T-helper 1 cell treated with Interleukin-12 subunit alpha and Interleukin-12 subunit beta and Interleukin-4 antibody, amounts not matched to agents 30 μg/mL and 1 μg/mL, for 36 hours (primary cell): ENCODE data around the gene CDH5.
"Not testable (repeated sequence)": the region's sequence is repeated elsewhere in the genome, so short reads cannot be mapped to it uniquely, and the experiment has no call there.

Source experiments
- H3K27ac Mint-ChIP-seq: one replicate; pipeline ENCODE4 v1.8.0; 2021; ENCODE audit warnings: mild to moderate bottlenecking, mixed read lengths
- H3K27me3 Mint-ChIP-seq: one replicate; pipeline ENCODE4 v1.8.0; 2021; ENCODE audit warnings: low read depth, mixed read lengths
- H3K36me3 Mint-ChIP-seq: one replicate; pipeline ENCODE4 v1.8.0; 2021; ENCODE audit warnings: low read depth, mixed read lengths
- H3K4me1 Mint-ChIP-seq: one replicate; pipeline ENCODE4 v1.8.0; 2021; ENCODE audit warnings: low read depth, mixed read lengths
- H3K4me3 Mint-ChIP-seq: one replicate; pipeline ENCODE4 v1.8.0; 2021; ENCODE audit warnings: mild to moderate bottlenecking, moderate library complexity, mixed read lengths
- H3K9me3 Mint-ChIP-seq: one replicate; pipeline ENCODE4 v1.8.0; 2021; ENCODE audit warnings: mixed read lengths

CDH5 gene, protein sequence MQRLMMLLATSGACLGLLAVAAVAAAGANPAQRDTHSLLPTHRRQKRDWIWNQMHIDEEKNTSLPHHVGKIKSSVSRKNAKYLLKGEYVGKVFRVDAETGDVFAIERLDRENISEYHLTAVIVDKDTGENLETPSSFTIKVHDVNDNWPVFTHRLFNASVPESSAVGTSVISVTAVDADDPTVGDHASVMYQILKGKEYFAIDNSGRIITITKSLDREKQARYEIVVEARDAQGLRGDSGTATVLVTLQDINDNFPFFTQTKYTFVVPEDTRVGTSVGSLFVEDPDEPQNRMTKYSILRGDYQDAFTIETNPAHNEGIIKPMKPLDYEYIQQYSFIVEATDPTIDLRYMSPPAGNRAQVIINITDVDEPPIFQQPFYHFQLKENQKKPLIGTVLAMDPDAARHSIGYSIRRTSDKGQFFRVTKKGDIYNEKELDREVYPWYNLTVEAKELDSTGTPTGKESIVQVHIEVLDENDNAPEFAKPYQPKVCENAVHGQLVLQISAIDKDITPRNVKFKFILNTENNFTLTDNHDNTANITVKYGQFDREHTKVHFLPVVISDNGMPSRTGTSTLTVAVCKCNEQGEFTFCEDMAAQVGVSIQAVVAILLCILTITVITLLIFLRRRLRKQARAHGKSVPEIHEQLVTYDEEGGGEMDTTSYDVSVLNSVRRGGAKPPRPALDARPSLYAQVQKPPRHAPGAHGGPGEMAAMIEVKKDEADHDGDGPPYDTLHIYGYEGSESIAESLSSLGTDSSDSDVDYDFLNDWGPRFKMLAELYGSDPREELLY

DNA sequence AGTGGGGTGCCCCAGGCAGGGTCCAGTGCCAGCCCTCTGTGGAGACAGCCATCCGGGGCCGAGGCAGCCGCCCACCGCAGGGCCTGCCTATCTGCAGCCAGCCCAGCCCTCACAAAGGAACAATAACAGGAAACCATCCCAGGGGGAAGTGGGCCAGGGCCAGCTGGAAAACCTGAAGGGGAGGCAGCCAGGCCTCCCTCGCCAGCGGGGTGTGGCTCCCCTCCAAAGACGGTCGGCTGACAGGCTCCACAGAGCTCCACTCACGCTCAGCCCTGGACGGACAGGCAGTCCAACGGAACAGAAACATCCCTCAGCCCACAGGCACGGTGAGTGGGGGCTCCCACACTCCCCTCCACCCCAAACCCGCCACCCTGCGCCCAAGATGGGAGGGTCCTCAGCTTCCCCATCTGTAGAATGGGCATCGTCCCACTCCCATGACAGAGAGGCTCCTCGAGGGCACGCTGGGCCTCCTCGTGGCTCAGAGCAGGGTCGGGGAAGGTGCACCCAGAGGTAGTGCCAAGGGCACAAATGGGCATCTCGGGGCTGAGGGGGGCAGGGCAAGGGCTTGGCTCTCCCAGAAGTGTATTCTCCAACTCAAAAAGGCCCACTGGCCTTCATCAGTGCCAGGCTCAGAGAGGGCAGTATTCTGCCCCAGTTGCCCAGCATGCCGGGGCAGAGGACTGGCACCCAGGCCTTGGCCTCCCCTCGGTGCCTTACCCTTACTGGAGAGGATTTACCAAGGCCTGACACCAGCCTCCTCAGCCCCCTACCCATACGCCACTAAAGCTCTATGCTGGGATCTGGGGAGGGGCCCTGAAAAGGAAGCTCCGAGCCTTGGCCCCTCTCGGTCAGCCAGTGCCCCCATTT, at the start of gene CDH5:
Gene CDH5, plus strand, starts transcription at position 259 of the 867 bp plus-strand sequence. CDS start 12,647 bp downstream, outside the sequence.
- Mint-ChIP-seq H3K9me3 (no peaks in the 10 kb centered on the region), H3K27ac (no peak within 1 kb of the TSS), H3K4me3 (no peak within 1 kb of the TSS), H3K27me3 (peaks cover 41% of the 10 kb centered on the region), H3K36me3 (no peaks in the 10 kb centered on the region), H3K4me1 (peaks cover 6% of the 10 kb centered on the region)

DNA sequence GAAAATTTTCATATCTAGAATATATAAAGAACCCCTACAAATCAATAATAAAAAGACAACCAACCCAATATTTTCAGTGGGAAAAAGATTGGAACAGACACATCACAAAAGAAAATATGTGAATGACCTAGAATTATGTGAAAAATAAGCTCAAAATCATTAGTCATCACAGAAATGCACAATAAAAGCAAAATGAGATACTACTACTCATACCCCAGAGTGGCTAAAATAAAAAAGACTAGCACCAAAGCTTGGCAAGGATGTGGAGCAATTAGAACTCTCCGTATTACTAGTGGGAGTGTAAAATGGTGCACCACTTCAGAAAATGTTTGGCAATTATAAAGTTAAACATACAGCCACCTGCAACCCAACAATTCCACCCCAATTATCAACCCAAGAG, 48.0 kb upstream of the CDH5 start:
- H3K27ac Mint-ChIP-seq: no peak overlapping the region
- H3K36me3 Mint-ChIP-seq: no peaks in the 10 kb centered on the region
- H3K27me3 Mint-ChIP-seq: no peaks in the 10 kb centered on the region
- H3K4me1 Mint-ChIP-seq: no peaks in the 10 kb centered on the region
- H3K4me3 Mint-ChIP-seq: no peak overlapping the region
- H3K9me3 Mint-ChIP-seq: no peaks in the 10 kb centered on the region

DNA sequence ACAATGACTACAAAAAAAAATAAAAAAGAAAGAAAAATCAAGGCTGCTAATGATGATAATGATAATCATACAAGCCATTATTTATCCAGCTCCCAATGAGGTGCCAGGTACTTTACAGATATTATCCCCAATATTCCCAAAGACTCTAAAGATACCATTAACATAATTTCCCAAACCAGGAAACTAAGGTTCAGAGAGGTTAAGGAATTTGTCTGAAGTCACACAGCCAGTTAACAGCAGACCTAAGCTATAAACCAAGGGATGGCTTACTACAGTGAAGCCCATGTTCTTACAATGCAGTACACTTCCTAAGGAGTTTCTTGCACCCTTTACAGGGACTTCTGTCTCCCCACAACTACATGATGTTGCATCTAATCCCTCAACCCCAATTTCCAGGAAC, 45.7 kb upstream of the CDH5 start:
- Mint-ChIP-seq H3K36me3 (no peaks in the 10 kb centered on the region), H3K27ac (no peak overlapping the region), H3K4me3 (no peak overlapping the region), H3K27me3 (no peaks in the 10 kb centered on the region), H3K4me1 (no peaks in the 10 kb centered on the region), H3K9me3 (no peaks in the 10 kb centered on the region)

DNA sequence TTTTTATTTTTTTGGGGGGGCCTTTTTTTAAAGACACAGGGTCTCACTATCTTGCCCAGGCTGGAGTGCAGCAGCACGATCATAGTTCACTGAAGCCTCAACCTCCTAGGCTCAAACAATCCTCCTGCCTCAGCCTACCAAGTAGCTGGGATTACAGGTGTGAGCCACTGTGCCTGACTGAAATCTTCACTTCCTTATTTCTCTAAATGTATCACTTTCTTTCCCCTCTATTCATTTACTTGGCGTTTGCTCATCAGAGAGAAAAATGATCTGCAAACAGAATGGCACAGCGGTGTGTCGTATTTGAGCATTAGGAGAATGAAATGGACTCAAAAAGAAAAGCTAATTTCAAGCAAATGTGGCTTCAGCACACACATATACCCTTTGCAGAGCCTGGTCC, 44.3 kb upstream of the CDH5 start:
- Mint-ChIP-seq H3K4me1 (no peaks in the 10 kb centered on the region), H3K36me3 (no peaks in the 10 kb centered on the region), H3K4me3 (no peak overlapping the region), H3K9me3 (no peaks in the 10 kb centered on the region), H3K27ac (no peak overlapping the region), H3K27me3 (no peaks in the 10 kb centered on the region)

DNA sequence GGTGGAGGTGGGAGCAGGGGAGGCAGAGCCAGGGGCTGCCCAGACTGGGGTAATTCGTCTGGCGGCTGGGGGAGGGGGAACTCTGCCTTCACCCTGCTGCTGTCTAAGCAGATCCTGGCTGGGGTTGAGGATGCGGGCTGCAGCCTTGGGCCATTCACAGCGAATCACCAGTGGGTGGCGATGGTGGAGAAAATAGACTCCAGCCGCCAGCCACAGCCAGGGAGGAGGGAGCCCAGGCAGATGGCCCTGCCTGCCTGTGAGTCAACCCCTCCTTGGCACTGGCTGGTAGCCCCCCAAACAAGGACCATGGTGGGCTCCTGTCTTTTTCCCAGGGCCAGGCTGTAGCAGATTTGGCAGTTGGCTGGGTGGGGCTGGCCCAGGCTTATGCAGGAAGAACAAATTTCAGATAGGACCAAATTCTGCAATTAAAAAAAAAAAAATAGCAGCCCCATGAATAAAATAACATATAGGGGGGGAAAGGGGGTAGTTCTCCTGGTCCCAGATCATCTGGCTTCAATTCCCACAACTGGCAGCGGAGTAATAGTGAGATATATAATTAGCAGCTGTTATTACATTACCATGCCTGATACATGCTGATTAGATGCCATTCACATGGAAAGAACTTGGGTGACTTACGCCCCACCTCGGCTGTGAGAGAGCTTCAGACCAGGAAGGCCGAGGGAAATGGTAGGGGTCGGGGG, 41.5 kb upstream of the CDH5 start:
- H3K9me3 Mint-ChIP-seq: no peaks in the 10 kb centered on the region
- H3K27ac Mint-ChIP-seq: no peak overlapping the region
- H3K27me3 Mint-ChIP-seq: no peaks in the 10 kb centered on the region
- no peaks in the 10 kb centered on the region for H3K4me1 Mint-ChIP-seq
- H3K4me3 Mint-ChIP-seq: no peak overlapping the region
- H3K36me3 Mint-ChIP-seq: no peaks in the 10 kb centered on the region

DNA sequence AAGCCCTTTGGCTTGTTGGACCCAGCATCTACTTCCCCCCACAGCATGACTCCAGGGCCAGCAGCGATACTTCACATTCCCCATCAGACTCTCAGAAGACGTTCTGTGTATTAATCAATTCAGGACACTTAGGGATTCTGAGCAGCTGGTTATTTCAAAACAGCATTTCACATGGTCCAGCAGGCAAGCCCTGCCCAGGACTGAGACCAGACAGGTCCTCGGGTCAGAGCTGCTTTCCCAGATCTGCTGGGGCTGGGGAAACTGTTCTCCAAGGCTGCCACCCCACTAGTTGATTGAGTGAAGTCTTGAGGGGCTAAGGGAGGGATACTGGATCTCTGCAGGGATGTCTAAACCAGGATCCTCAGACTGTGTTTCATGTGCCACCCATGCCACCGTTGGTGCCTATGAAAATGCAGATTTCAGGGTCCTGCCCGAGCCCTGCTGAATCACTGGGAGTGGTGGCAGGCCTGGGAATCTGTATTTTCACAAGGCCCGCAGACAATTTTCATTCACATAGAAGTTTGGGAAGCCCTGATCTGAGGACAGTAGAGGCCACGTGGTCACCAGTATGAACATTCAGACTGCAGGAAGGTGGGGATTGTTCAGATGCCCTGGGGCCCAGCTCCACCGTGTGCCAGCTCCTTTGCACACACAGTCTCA, 40.6 kb upstream of the CDH5 start:
- Mint-ChIP-seq H3K4me3 (no peak overlapping the region), H3K36me3 (no peaks in the 10 kb centered on the region), H3K27ac (no peak overlapping the region), H3K4me1 (no peaks in the 10 kb centered on the region), H3K27me3 (no peaks in the 10 kb centered on the region), H3K9me3 (no peaks in the 10 kb centered on the region)

DNA sequence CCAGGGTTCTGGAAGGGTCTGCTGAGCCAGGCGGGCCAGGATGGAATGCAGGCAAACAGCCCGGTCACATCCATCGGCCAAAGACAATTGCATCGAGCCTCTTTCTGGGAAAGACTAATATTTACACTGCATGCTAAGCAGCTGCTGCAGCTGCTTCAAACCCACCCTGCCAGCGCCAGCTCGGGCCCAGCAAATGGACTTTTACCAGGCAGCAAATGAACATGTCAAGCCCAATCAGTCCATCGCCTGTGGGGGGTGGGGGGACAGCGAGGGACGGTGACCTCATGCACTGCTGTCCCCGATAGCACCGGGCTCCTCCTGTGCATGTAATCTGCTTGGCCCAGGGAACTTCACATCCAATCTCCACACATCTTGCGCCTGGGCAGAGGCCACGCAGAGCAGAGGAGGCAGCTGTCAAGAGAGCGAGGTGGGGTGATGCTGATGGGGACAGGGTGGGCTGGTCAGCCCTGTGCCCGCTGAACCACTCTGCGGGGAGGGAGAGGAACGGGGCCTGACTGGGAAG, 39.4 kb upstream of the CDH5 start:
- no peaks in the 10 kb centered on the region for H3K36me3 Mint-ChIP-seq
- H3K9me3 Mint-ChIP-seq: no peaks in the 10 kb centered on the region
- no peak overlapping the region for H3K4me3 Mint-ChIP-seq
- H3K27me3 Mint-ChIP-seq: no peaks in the 10 kb centered on the region
- H3K4me1 Mint-ChIP-seq: no peaks in the 10 kb centered on the region
- H3K27ac Mint-ChIP-seq: no peak overlapping the region

DNA sequence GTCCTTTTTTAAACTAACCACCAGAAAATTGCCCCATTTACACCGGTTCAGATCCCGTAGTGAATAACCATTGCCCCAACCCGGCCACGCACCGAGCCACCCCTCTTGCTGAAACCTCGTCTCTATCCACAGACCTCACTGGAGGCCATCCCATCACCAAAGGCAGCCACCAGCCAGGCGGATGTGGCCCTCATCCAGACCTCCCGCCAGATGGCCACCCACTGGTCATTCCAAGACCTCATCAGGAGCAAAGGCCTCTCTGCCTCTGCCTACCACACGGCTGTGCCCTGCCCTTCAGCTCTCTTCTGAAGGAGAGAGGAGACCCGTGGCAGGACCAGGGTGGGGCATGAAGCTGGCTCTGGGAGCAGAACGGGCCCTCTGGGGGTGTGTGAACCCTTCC, 38.2 kb upstream of the CDH5 start:
- Mint-ChIP-seq H3K9me3 (no peaks in the 10 kb centered on the region), H3K27ac (no peak overlapping the region), H3K4me3 (no peak overlapping the region), H3K27me3 (no peaks in the 10 kb centered on the region), H3K36me3 (no peaks in the 10 kb centered on the region), H3K4me1 (no peaks in the 10 kb centered on the region)

DNA sequence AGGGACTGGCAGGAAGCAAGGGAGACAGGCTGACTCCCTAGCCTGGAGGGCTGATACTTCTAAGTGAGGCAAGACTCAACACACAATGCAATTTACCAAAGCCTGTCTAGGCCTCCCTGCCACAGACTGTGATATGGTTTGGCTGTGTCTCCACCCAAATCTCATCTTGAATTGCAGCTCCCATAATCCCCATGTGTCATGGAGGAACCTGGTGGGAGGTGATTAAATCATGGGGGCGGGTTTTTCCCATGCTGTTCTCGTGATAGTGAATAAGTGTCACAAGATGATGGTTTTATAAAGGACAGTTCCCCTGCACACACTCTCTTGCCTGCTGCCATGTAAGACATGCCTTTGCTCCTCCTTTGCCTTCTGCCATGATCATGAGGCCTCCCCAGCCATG, 35.0 kb upstream of the CDH5 start:
- not testable (repeated sequence) for H3K4me3 Mint-ChIP-seq, H3K4me1 Mint-ChIP-seq, H3K9me3 Mint-ChIP-seq, H3K36me3 Mint-ChIP-seq, H3K27ac Mint-ChIP-seq, H3K27me3 Mint-ChIP-seq

DNA sequence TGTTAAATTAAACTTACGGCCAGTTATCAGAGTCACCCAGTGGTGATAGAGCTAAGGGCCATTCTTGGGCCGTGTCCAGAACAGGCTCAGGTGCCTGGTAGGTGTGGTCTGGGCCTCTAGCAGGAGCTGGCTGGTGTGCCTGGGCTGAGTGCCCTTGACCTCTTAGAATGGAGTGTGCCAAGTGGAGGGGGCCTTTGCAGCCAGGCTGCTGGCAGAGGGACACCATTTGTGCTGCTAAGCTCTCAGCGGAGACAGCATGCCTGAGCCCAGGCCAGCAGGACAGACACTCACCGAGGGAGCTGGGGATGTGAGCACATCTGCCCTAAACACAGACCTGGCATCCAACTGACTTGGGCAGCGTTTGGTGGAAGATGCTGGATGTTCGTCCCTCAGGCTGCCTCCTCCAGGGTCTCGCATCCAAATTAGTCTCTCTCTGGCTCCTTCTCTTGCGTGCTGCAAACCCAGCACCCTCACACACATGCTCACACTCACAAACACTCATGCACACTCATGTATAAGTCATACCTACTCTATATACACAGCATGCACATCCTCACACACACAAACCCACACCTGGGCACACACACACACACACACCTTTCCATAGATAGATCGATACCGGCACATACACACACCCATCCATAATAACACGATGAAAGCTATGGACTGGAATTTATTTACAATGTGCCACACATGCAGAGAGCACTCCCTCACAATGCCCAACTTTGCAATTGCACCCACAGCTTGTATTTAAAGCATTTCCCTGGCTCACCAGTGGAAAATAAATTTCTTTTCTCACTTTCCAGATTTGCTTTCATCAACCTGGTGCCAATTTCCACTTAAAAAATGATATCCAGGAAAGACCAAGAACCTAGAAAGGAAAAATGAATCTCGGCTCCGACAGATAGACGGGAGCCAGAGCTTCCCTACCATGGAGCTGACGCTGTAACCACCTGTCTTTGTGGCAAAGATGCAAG, 33.6 kb upstream of the CDH5 start:
- Mint-ChIP-seq H3K27ac (no peak overlapping the region), H3K27me3 (peaks cover 8% of the 10 kb centered on the region), H3K4me3 (no peak overlapping the region), H3K9me3 (no peaks in the 10 kb centered on the region), H3K4me1 (no peaks in the 10 kb centered on the region), H3K36me3 (no peaks in the 10 kb centered on the region)

DNA sequence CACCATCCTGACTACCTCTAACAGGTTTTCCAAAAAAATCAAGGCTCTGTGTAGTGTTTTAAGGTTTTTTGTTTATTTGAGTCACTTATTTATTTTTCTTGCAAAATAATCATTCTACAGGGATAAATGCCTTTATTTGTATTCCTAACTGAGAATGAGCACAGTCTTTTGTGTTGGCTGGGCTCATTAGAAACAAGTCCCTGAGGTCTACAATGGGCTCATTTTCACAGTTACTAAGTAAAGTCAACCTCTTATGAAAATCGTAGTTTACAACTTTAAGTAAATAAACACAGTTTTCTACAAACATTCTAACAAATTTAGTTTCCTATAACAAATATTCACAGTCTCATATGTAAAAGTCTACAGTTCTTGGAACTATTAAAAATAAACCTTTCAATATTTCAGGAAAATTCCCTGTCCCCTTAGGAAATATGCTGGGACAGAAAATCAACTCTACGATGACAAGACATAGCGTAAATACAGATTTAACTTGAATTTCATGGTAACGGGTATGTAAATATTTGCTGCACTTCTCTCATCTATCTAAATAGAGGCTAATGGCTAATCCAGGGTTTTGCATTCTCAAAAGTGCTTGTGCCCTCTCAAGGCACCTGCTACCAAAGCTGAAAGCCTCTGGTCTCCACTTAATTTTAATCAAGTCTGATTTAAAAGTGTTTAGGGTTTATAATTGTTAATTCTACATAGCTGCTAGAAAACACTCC, 31.5 kb upstream of the CDH5 start:
- Mint-ChIP-seq H3K4me3 (no peak overlapping the region), H3K27ac (no peak overlapping the region), H3K9me3 (no peaks in the 10 kb centered on the region), H3K27me3 (peaks cover 10% of the 10 kb centered on the region), H3K36me3 (no peaks in the 10 kb centered on the region), H3K4me1 (no peaks in the 10 kb centered on the region)

DNA sequence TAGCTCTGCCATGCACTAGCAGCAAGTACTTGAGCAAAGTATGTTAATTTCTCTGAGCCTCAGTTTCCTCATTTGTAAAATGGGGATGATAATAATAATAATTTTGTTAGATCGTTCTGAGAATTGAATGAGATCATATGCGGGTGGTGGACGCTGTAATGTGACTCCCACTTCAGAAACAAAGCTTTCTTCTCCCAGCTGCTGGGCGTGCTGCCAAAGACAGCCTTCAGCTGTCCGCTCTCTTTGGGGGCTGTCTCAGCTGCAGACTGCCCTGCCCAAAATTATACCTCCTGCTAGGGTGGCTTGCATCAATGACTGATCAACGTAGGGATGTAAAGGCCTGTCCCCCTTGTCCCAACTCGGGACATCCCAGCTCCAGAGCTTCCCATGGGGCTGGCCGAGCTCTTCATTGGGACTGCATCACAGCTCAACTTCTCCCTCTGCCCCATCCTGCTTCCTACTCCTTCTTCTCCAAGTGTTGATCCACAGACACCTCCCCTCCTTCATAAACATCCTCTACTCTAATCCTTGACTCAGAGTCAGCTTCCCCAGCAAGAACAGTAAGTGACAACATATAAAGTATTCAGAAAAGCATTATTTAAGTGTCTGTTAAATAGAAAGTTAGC, 30.7 kb upstream of the CDH5 start:
- no peaks in the 10 kb centered on the region for H3K36me3 Mint-ChIP-seq
- no peaks in the 10 kb centered on the region for H3K9me3 Mint-ChIP-seq
- H3K27me3 Mint-ChIP-seq: peaks cover 11% of the 10 kb centered on the region
- H3K4me3 Mint-ChIP-seq: no peak overlapping the region
- no peaks in the 10 kb centered on the region for H3K4me1 Mint-ChIP-seq
- H3K27ac Mint-ChIP-seq: no peak overlapping the region
